GM12878 (cell line): ENCODE data around the gene CREB5. TPM values are rescaled to one million over a fixed set of nuclear protein-coding genes. Genes with fewer than 3 reads are reported as not detected.

ENCODE experiments used
- ATAC-seq: fragments of 200-7000 bp; cut with Tn5 transposase; 3 replicates; pipeline ENCODE4 v1.9.1; 2020; ENCODE audit warnings: mild to moderate bottlenecking, moderate library complexity
- BruUV-seq: library from RNA; stranded (reverse); fragments of 400-500 nt; replicated peaks from 2 replicates; lab custom pipeline; 2021; lab: Mats Ljungman, UMichigan
- CTCF ChIA-PET: fragments of 300-600 bp; sonication (Branson Sonifier 250); formaldehyde crosslinking; extraction: SDS; loops from one replicate; lab custom pipeline; 2021; ENCODE audit warnings: inconsistent platforms; lab: Yijun Ruan, JAX
- POLR2A ChIA-PET: fragments of 350-600 bp; formaldehyde crosslinking; extraction: SDS; loops from one replicate; lab custom pipeline; 2021; ENCODE audit warnings: inconsistent platforms; lab: Charles Lee
- RAD21 ChIA-PET: fragments of 300-600 bp; sonication (Branson Sonifier 250); formaldehyde crosslinking; loops from one replicate; lab custom pipeline; 2023; ENCODE audit warnings: antibody characterized with exemption; ENCODE audit not compliant: unreplicated experiment; lab: Charles Lee
- SMC1A ChIA-PET: fragments of 300-600 bp; sonication (Branson Sonifier 250); formaldehyde crosslinking; loops from one replicate; lab custom pipeline; 2023; ENCODE audit not compliant: unreplicated experiment, uncharacterized antibody; lab: Charles Lee
- DNase-seq: peaks from one replicate; pipeline ENCODE4 v3.0.0-alpha.2; 2011; ENCODE audit warnings: low read depth, low spot score
- FAIRE-seq: peaks from 3 replicates; lab custom pipeline; 2011; peaks lifted over from hg19 to GRCh38; lab: Jason Lieb, UNC
- H2AFZ ChIP-seq: 2 replicates; pipeline ENCODE4 v1.6.0; 2011; ENCODE audit warnings: low read depth, low read length, control low read depth; ENCODE audit not compliant: control insufficient read depth
- H3K27ac ChIP-seq: 2 replicates; pipeline ENCODE4 v1.5.1; 2011; ENCODE audit warnings: control low read depth; ENCODE audit not compliant: control insufficient read depth, insufficient read depth
- H3K27me3 ChIP-seq, 2 experiments: replicated peaks in 1 of 2; 2 replicates each; pipeline versions ENCODE4 v1.6.0 to v1.6.1; 2011; ENCODE audit warnings: low read length in 1 of 2; ENCODE audit not compliant: control insufficient read depth in 2 of 2, insufficient read depth in 2 of 2
- H3K36me3 ChIP-seq, 2 experiments: 2 replicates each; pipeline ENCODE4 v1.5.1; 2011; ENCODE audit warnings: low read length in 1 of 2; ENCODE audit not compliant: control insufficient read depth in 2 of 2, insufficient read depth in 2 of 2
- H3K4me1 ChIP-seq: 2 replicates; pipeline ENCODE4 v1.6.1; 2011; ENCODE audit warnings: mild to moderate bottlenecking, low read length, moderate library complexity, mixed read lengths; ENCODE audit not compliant: control insufficient read depth, insufficient read depth
- H3K4me2 ChIP-seq: 2 replicates; pipeline ENCODE4 v1.6.0; 2011; ENCODE audit warnings: control low read depth; ENCODE audit not compliant: control insufficient read depth, insufficient read depth
- H3K4me3 ChIP-seq: fragments of 200-600 bp; sonication (generic); 2 replicates; pipeline ENCODE4 v1.5.1; 2016
- H3K79me2 ChIP-seq: 2 replicates; pipeline ENCODE4 v1.6.0; 2011; ENCODE audit warnings: low read length; ENCODE audit not compliant: control insufficient read depth, insufficient read depth
- H3K9ac ChIP-seq: 2 replicates; pipeline ENCODE4 v1.8.0; 2011; ENCODE audit warnings: low read length, control low read depth, mixed read lengths; ENCODE audit not compliant: control insufficient read depth, insufficient read depth
- H3K9me3 ChIP-seq: replicated peaks from 3 replicates; pipeline ENCODE4 v1.5.1; 2011; ENCODE audit warnings: mild to moderate bottlenecking, low read length; ENCODE audit not compliant: control insufficient read depth, insufficient read depth
- H4K20me1 ChIP-seq: 2 replicates; pipeline ENCODE4 v1.6.0; 2011; ENCODE audit not compliant: control insufficient read depth, insufficient read depth
- CTCF ChIP-seq, 3 experiments: IDR thresholded peaks in 2 of 3; conservative IDR thresholded peaks in 1 of 3; 2 replicates each; pipeline ENCODE4 v1.5.1; 2011; ENCODE audit warnings: low read depth in 3 of 3, low read length in 3 of 3, mild to moderate bottlenecking in 3 of 3, control low read depth in 2 of 3, moderate library complexity in 2 of 3, inconsistent platforms in 1 of 3, mixed read lengths in 1 of 3; ENCODE audit not compliant: control insufficient read depth in 2 of 3, insufficient read depth in 1 of 3; ENCODE audit errors: extremely low read depth in 1 of 3
- IKZF1 ChIP-seq: fragments of 450-650 bp; conservative IDR thresholded peaks from 2 replicates; pipeline ENCODE4 v1.6.1; 2017; ENCODE audit warnings: antibody characterized with exemption, mild to moderate bottlenecking
- JUNB ChIP-seq: IDR thresholded peaks from 2 replicates; pipeline ENCODE4 v1.6.1; 2016; ENCODE audit warnings: antibody characterized with exemption, mild to moderate bottlenecking
- MEF2A ChIP-seq: IDR thresholded peaks from 2 replicates; pipeline ENCODE4 v1.6.1; 2011; ENCODE audit warnings: low read depth, mild to moderate bottlenecking, low read length, moderate library complexity; ENCODE audit not compliant: insufficient read depth
- NFIC ChIP-seq: IDR thresholded peaks from 2 replicates; pipeline ENCODE4 v1.6.1; 2012; ENCODE audit warnings: low read depth, mild to moderate bottlenecking, inconsistent platforms, low read length, moderate library complexity
- ZSCAN29 ChIP-seq: fragments of 450-650 bp; IDR thresholded peaks from 2 replicates; pipeline ENCODE4 v1.6.1; 2017; ENCODE audit warnings: mild to moderate bottlenecking, moderate library complexity
- WGBS: methylation state at CpG from one replicate; pipeline ENCODE4 v1.1.6; 2016; ENCODE audit warnings: low lambda C conversion rate; ENCODE audit not compliant: insufficient replicate concordance, insufficient coverage; ENCODE audit errors: missing lambda C conversion rate; 5-methylcytosine and 5-hydroxymethylcytosine counted together
- in situ Hi-C: fragments of 300-500 bp; cut with MboI; formaldehyde crosslinking; loops from 9 replicates; pipeline ENCODE4 v1.14.3; 2018; ENCODE audit warnings: mixed read lengths
- intact Hi-C: fragments of 100-400 bp; cut with micrococcal nuclease; formaldehyde crosslinking; loops from one replicate; pipeline ENCODE4 v1.14.2; 2022; ENCODE audit not compliant: unreplicated experiment
- polyA plus RNA-seq, 11 experiments: library from polyadenylated mRNA; depleted of rRNA in 4 of 11; unstranded in 6 of 11; stranded (reverse) in 5 of 11; fragments of >200 nt; fragmentation: Nextera tagmentation in 4 of 11; fragmentation: Illumina TruSeq in 1 of 11; extraction: Ambion mirVana in 4 of 11; extraction: Trizol in 1 of 11; gene quantifications; 1 replicate in 1 of 11; 2 replicates in 10 of 11; pipeline versions ENCODE4 v1.2.1 to v1.2.3, GENCODE V29; 2011 to 2016; ENCODE audit warnings: inconsistent platforms in 2 of 11, missing spikeins in 2 of 11, low read depth in 1 of 11
- total RNA-seq, 4 experiments: library from RNA; depleted of rRNA in 3 of 4; stranded (reverse); fragments of >200 nt in 3 of 4; fragmentation: Illumina TruSeq in 1 of 4; extraction: Trizol in 1 of 4; gene quantifications; 2 replicates each; pipeline versions ENCODE4 v1.2.1 to v1.2.3, GENCODE V29; 2013 to 2021

CREB5 gene
- total and polyA plus RNA-seq, 10 of the 15 experiments (the other 5 are each of a cell fraction or from before 2014, with no cell fraction given): 12.9 to 74.1 (median 53.0) TPM

- TF ChIP-seq ZSCAN29 (no peak), CTCF (IDR thresholded peaks at IDR 0.05 in 2 of 3, conservative IDR thresholded peaks at IDR 0.05 in 1 of 3; ENCODE audit: control insufficient read depth in 2 of 3, extremely low read depth in 1 of 3, insufficient read depth in 1 of 3, low read depth in 3 of 3, low read length in 3 of 3) (no peak)
Observed at GRCh38 chr7:28505867-28506266, 93.5 kb downstream of the CREB5 start (continued).

GRCh38 chr7:28507525-28508282 lies 95.4 kb downstream of the CREB5 start:
- no peak for TF ChIP-seq MEF2A
- no peak for TF ChIP-seq IKZF1
- TF ChIP-seq NFIC: peak; percentile 42; the same call in 1 of the 2 replicates
- TF ChIP-seq JUNB: 0 out of 2 replicates have a peak, but pooled peaks have one; percentile 6
- TF ChIP-seq, all 136 proteins: peak for 2
- Histone ChIP-seq H3K36me3 (no peaks in the 10 kb centered on the region; a peak in 1 of 4 replicates), H3K9me3 (no peaks in the 10 kb centered on the region; the same call in 2 of the 3 replicates), H3K79me2 (no peaks in the 10 kb centered on the region), H3K27ac (no peak overlapping the region), H4K20me1 (no peaks in the 10 kb centered on the region), H3K4me2 (no peak overlapping the region), H3K4me1 (peaks cover 17% of the 10 kb centered on the region), H3K9ac (no peak overlapping the region), H2AFZ (no peak overlapping the region), H3K27me3 (no peaks in the 10 kb centered on the region), H3K4me3 (no peak overlapping the region)
- ChIA-PET CTCF (interaction anchor here (1.0 to 2.8 kb wide), 9 partner anchors 27 to 308 kb away, joined by 3 to 9 read pairs (median 4); partner anchors contain the start of gene CREB5), POLR2A (interaction anchor here (0.5 to 3.5 kb wide), 4 partner anchors 18 to 100 kb away, joined by 3 to 18 read pairs (median 4); no protein-coding TSS in a partner anchor), SMC1A (interaction anchor here (0.7 to 14.5 kb wide), 10 partner anchors 15 to 110 kb away, joined by 3 to 153 read pairs (median 4); partner anchors contain the start of gene CREB5), RAD21 (interaction anchor here (0.8 to 9.3 kb wide), 11 partner anchors 9 to 96 kb away, joined by 3 to 85 read pairs (median 4); partner anchors contain the start of gene CREB5)
- DNase-seq (no peak), FAIRE-seq (no peak), ATAC-seq (no peak)
- no TSS peak for BruUV-seq
- 67% methylated on average over 11 of the region's 11 CpGs for WGBS
- intact Hi-C loops: loop anchor here (2.0 kb wide), 1 partner anchor 65 kb away; no protein-coding TSS in a partner anchor
- in situ Hi-C loops: no loop called here
